ENCODE results near the gene WNT11.

DNA sequence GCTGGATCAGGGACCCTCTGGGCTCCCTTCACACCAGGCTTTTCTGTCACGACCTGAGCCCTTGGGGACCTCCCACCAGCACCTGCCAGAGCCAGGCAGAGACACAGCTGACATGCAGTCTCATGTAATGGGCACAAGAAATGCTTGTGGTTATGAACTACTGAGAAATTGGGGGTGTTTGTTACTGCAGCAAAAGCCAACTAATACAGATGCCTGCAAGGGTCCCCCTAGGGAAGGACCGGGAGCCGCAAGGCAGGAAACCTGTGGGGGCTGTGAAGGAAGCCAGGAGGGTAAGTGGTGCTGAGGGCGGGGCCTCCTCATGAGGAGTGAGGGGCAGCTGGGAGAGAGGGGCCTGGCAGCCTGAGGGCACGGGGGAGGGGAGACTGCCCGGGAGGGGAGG lies 16.6 kb downstream of the WNT11 start:
- TF ChIP-seq, protein P1, sequence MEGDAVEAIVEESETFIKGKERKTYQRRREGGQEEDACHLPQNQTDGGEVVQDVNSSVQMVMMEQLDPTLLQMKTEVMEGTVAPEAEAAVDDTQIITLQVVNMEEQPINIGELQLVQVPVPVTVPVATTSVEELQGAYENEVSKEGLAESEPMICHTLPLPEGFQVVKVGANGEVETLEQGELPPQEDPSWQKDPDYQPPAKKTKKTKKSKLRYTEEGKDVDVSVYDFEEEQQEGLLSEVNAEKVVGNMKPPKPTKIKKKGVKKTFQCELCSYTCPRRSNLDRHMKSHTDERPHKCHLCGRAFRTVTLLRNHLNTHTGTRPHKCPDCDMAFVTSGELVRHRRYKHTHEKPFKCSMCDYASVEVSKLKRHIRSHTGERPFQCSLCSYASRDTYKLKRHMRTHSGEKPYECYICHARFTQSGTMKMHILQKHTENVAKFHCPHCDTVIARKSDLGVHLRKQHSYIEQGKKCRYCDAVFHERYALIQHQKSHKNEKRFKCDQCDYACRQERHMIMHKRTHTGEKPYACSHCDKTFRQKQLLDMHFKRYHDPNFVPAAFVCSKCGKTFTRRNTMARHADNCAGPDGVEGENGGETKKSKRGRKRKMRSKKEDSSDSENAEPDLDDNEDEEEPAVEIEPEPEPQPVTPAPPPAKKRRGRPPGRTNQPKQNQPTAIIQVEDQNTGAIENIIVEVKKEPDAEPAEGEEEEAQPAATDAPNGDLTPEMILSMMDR (conservative IDR thresholded peaks at IDR 0.05; ENCODE audit: low read depth, low read length): no peak
- no peak for TF ChIP-seq EZH2 (IDR thresholded peaks at IDR 0.05; ENCODE audit: low read length, unreplicated experiment)
